Thoracic aorta (tissue), 2 donors: Measurements from ENCODE around the gene RARG. TPM values are rescaled to one million over a fixed set of nuclear protein-coding genes. Genes with fewer than 3 reads are reported as not detected.
A peak's percentile ranks its signal among the peaks of the same experiment; 100 is the strongest.

Experiments used
- ATAC-seq: fragments of 150-250 bp; one replicate; pipeline ENCODE4 v1.8.0; 2017; ENCODE audit warnings: low read depth; ENCODE audit not compliant: insufficient number of reproducible peaks, low FRiP score
- DNase-seq: peaks from one replicate; pipeline ENCODE4 v3.0.0-alpha.2; 2020; ENCODE audit warnings: low spot score
- H3K27ac ChIP-seq, 2 donors: fragments of 200-600 bp; sonication (generic); 1 replicate in 1 of 2; 2 replicates in 1 of 2; pipeline ENCODE4 v1.5.1; 2016; ENCODE audit warnings: mild to moderate bottlenecking in 2 of 2, moderate library complexity in 2 of 2
- H3K27me3 ChIP-seq: fragments of 200-600 bp; sonication (generic); replicated peaks from 2 replicates; pipeline ENCODE4 v1.6.0; 2016; ENCODE audit warnings: mild to moderate bottlenecking; ENCODE audit not compliant: insufficient read depth
- H3K36me3 ChIP-seq: fragments of 200-600 bp; sonication (generic); one replicate; pipeline ENCODE4 v1.5.1; 2016
- H3K4me1 ChIP-seq, 2 donors: fragments of 200-600 bp; sonication (generic); 1 replicate in 1 of 2; 2 replicates in 1 of 2; pipeline versions ENCODE4 v1.5.1 to v1.6.0; 2016; ENCODE audit warnings: low read depth in 2 of 2, mild to moderate bottlenecking in 1 of 2; ENCODE audit not compliant: control insufficient read depth in 1 of 2
- H3K4me3 ChIP-seq: fragments of 200-600 bp; sonication (generic); 2 replicates; pipeline ENCODE4 v1.5.1; 2016; ENCODE audit warnings: mild to moderate bottlenecking
- H3K9me3 ChIP-seq: fragments of 200-600 bp; sonication (generic); 2 replicates; pipeline ENCODE4 v1.5.1; 2016
- CTCF ChIP-seq: fragments of 200-600 bp; sonication (generic); IDR thresholded peaks from one replicate; pipeline ENCODE4 v1.5.1; 2019; ENCODE audit warnings: antibody characterized with exemption
- total RNA-seq, 2 donors: library from RNA; depleted of rRNA; stranded (reverse); fragments of >200 nt; gene quantifications; one replicate each; pipeline versions ENCODE4 v1.1.0 to v1.2.3, GENCODE V29; 2016

RARG gene
- total RNA-seq, 2 donors from 2014 or later = 25.7 to 37.5 TPM

- Histone ChIP-seq H3K4me1 (peaks cover 0 to 2% of the 10 kb centered on the region in 2 donors), H3K36me3 (no peaks in the 10 kb centered on the region), H3K9me3 (no peaks in the 10 kb centered on the region), H3K27me3 (no peaks in the 10 kb centered on the region), H3K4me3 (no peak overlapping the region), H3K27ac (no peak overlapping the region)
- TF ChIP-seq CTCF = no peak
- ATAC-seq = no peak
- no peak for DNase-seq
Measured at GRCh38 chr12:53239643-53240258, 7.7 kb upstream of the RARG start.

DNA sequence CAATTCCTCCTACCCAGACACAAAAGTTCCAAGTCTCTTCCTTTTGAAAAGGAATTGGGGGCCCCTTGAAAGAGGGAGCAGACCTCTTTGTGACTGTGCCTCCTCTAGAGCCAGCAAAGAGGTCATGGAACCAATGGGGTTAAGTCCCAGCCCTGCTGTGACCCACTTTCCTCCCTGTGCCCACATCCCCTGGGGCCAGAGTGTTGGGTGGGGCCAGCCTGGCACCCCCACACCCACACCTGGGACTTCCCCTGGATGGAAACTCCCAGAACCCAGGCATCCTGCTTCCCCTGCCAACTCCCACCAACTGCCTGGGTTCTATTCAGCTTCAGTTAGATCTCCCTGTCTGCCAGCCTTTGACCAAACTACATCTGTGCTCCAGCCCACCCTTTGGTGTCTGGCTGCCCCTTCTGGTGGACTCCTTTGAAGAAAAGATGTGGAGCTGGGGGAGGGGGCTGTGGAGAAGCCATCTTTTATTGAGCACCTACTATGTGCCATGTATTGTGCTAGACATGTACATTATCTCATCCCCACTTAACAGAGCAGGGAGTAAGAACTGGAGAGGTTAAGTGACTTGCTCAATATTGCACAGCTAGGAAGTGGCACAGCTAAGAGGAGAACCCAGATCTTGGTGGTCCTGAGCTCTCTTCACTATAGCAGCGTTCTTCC lies 4.6 kb upstream of the RARG start:
- TF ChIP-seq CTCF = no peak
- Histone ChIP-seq H3K27ac (no peak overlapping the region), H3K9me3 (no peaks in the 10 kb centered on the region), H3K36me3 (no peaks in the 10 kb centered on the region), H3K4me3 (no peak overlapping the region), H3K27me3 (no peaks in the 10 kb centered on the region), H3K4me1 (peaks cover 17 to 26% of the 10 kb centered on the region in 2 donors)
- ATAC-seq = no peak
- DNase-seq = no peak

DNA sequence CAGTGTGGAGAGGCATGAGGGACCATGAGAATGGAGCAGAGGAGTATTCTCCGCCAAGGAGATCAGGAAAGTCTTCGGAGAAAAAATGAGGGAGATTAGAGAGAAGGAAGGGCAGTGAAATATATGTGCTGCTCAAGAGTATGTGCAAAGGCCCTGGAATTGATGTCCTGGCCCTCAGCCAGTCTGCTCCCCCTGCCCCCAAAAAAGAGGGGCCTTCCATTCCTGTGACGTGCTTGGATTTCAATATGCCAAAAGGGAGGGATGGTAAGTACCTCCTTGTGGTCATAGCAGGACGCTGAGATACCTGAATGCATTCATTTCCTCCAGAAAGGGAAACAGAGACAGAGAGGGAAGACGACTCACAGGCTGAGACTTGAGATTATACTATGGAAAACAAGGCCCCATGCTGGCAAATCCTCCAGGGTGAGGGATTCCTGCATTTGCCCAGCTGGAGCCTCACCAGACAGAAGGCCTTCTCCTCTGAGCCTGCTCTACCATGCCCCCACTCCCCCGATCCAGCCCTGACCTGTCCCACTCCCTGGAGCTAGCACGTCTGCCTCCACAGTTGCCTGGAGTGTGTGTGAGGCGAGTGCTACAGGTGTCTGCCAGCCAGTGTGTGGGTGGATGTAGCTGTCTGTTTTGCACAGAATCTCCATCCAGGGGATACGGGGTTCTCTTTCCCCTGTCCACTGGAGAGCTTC lies 3.9 kb upstream of the RARG start:
- Histone ChIP-seq H3K4me3 (no peak overlapping the region), H3K27me3 (no peaks in the 10 kb centered on the region), H3K4me1 (peaks cover 17 to 29% of the 10 kb centered on the region in 2 donors), H3K36me3 (no peaks in the 10 kb centered on the region), H3K27ac (no peak overlapping the region), H3K9me3 (no peaks in the 10 kb centered on the region)
- DNase-seq (no peak), ATAC-seq (no peak)
- TF ChIP-seq CTCF = no peak

GRCh38 chr12:53235164-53235563 lies 3.2 kb upstream of the RARG start:
- peaks cover 21 to 36% of the 10 kb centered on the region in 2 donors for H3K4me1 ChIP-seq
- ATAC-seq = no peak

More at GRCh38 chr12:53235164-53235563, 3.2 kb upstream of the RARG start:
- Histone ChIP-seq H3K9me3 (no peaks in the 10 kb centered on the region), H3K27me3 (no peaks in the 10 kb centered on the region), H3K27ac (peak overlapping the region; percentile 0 to 91), H3K4me3 (no peak overlapping the region), H3K36me3 (no peaks in the 10 kb centered on the region)
- DNase-seq = no peak
- TF ChIP-seq CTCF = no peak
